NCI-H510A (cell line): ENCODE results near the gene CCDC183.
"Not testable (repeated sequence)": the region's sequence is repeated elsewhere in the genome, so short reads cannot be mapped to it uniquely, and the experiment has no call there.

Source experiments
- DNase-seq: peaks from one replicate; lab custom pipeline; 2025; lab: John Stamatoyannopoulos, UW

Gene CCDC183

DNA sequence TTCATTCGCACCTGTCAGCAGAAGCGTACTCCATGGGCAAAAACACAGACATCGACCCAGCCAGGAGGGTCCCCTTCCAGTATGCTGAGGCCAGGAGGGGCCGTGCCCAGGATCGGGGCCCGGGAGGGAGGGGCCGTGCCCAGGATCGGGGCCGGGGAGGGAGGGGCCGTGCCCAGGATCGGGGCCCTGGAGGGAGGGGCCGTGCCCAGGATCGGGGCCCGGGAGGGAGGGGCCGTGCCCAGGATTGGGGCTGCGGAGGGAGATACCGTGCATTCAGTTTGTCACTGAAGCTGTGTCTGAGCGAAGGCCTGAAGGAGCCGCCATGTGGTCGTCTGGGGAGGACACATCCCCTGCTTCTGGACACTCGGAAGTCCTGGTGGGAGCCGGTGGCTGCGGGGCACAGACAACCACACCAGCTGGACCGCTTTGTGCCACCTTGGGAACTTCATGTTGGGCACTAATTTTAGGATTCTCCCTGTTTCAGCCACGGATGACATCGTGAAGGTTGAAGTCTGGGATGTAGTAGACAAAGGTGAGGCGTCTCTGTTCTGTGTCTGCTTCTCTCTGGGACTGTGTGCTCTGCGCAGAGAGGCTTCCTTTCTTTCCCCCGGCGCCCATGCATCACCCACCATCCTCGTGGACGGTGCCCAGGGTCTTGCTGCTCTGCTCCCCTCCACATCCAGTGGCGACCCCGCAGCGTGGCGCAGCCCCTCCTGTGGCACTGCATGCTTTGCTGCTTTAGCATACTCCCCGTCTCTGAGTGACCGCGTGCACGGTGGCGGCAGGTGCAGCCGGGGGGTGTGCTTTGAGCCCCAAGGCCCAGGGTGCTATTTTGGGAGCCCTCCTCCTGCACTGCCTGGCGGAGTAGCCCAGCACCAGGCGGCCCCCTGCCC lies 29.4 kb downstream of the CCDC183 start:
- no peak for DNase-seq

DNA sequence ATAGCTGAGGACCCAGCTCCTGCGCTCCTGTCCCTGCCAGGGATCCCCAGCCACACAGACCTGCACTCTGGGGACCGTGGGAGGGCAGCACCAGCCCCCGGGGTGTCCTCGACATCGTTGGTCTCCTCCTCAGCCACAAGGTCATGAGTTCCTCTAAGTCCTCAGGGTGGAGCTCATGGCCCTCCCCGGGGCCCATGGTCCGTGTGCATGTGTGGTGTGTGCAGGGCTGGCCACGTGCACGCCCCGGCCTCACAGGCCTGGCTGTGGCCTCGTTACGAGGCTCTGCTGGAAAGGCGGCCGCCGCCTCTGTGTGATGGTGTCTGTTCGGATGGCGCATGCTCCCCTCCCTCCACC lies 30.0 kb downstream of the CCDC183 start:
- DNase-seq, result no peak

DNA sequence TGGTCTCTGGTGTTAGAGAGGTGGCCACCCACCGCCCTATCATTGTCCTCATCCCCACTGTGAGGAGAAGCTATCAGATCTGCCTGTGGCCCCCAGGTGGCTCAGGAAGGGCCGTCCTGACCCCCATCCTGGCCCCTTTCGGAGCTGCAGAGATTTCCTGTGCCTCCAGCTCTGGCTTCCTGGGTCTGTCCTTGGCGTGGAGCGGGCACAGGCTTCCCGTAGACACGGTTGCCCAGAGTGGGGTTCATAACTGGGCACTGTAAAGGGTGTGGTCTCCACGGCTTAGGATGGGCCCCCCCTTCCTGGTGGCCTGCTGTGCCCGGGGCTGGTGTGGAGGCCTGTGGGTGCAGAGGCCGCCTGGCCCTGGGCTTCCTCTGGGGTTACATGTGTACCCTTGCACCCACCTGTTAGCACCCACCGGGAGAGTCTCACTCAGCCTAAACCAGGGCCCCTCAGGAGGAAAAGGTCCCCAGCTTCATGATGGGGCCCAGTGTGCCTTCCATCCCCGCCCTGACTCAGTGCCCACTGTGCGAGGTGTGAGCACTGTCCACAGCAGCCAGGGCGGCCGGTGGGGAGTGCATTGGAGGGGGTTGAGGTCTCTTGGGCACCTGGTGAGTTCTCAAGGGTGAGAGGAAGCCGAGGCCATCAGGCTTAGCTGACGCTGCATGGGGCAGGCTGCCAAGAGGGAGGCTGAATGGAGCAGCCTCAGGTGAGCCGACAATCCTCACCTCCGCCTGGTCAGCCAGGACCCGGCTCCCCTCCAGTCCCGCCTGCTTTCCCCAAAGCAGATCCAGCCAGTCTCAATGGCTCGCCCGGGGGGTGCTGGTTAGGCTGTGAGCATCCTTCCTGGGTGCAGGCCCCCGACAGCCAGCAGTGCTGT lies 30.8 kb downstream of the CCDC183 start:
- DNase-seq, result no peak

DNA sequence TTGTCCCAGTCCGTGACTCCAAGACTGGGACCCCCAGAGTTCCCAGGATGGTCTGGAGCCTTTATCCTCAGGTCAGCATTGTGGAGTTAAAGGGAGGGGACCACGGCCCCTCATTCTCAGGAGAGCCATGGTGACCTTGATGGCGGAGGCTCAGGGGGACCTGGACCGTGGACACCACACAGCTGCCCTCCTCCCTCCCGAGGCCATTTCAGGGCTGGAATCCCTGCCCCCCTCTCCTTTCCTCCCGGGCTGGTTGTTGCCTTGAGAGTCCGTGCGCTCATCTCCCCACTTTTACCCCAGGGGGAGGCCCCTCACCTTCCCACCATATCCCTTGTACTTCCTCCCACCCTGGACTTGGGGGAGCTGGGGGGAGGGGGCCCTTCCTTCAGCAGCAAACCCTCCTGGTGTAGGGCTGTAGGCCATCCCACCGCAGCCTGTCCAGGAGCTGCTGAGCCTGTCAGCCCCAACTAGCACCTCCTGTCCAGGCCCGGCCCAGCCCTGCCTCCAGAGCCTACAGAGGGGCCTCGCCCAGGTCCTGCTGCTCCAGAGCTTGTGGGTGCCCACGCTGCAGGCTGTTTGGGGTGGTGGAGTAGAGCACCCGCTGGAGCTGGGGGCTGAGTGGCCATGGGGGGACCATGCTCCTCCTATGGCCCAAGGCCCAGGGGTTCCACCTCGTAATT lies 31.8 kb downstream of the CCDC183 start:
- no peak for DNase-seq

DNA sequence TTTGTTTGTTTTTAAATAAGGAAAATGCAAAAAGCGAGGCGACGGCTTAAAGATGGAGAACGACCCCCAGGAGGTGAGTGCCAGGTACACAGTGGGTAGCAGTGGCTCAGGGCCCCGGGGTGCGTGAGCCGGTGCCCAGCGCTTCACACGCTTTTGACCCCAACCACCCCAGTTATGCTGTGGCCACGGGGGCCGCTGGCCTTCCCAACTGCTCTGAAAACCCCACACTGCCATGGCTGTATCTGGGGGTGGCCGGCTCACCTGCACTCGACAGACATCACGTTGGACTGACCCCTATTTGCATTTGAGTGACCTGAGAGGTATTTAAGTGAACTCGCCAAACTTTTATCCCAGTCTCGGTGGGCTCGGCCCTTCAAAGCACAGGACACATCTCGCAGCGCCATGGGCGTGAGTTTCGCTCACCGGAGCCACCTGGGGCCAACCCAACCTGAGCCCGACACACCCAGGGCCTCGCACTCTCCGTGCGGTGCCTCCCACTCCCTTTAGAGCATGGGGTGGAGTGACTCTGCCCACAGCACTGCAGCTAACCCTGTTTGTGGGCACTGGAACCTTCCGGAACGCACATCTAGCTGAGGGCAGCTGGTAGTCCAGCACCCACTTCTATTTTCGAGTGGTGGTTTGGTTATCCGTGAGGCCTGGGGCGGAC lies 32.5 kb downstream of the CCDC183 start:
- no peak for DNase-seq

DNA sequence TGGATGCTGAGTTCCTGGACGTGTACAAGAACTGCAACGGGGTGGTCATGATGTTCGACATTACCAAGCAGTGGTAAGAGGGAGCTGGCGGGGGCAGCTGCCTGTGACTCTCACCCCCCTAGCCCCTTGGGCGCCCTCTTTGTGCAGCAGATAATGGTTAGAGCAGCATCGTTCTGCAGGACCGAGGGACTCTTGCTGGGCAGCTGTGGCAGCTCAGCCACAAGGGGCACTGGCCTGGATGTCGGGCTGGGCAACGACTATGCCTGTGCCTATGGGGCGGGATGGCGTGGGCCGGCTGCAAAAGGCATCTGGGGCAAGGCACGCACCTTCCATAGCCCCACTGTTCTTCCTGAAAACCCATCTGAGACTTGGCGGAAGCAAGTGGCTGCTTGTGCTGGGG lies 33.3 kb downstream of the CCDC183 start:
- no peak for DNase-seq

DNA sequence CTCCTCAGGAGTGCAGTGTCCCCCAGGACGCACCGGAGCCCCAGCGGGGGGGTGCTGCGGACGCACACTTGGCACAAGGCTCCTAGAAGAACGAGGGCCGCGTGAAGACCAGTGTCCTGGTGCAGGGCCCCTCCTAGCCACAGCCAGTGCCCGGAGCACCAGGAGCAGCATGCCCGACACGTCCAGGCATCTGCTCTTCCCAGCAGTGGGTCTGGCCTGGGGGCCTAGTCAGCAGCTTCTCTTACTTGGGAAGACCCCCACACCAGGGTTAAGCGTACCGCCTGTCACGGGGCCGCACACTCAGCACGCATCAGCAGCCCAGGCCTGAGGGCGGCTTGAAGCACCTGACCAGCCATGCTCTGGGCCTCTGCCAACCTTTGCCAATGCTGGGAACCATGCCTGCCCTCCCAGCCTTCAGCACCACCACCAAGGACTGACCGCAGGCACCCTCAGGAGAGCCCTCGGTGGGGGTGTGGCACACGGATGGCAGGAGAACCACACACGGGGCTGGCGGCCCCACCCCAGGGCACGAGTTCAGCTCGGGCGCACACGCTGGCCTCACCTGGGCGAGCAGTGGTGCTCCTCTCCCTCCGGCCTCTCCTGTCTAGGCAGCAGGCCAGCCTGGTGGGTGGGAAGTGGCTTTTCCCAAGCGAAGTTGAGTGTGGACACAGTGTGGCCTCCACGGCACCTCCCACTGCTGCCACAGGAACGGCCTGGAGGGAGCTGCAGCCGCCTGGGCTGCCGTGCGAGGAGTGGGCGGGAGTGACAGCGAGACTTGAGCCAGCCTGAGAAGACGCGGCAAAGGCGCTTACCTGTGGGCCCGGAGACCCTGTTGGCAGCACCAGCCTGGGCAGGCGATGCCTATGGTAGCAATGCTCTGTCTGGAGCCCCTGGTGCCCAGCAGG lies 34.1 kb downstream of the CCDC183 start:
- no peak for DNase-seq

DNA sequence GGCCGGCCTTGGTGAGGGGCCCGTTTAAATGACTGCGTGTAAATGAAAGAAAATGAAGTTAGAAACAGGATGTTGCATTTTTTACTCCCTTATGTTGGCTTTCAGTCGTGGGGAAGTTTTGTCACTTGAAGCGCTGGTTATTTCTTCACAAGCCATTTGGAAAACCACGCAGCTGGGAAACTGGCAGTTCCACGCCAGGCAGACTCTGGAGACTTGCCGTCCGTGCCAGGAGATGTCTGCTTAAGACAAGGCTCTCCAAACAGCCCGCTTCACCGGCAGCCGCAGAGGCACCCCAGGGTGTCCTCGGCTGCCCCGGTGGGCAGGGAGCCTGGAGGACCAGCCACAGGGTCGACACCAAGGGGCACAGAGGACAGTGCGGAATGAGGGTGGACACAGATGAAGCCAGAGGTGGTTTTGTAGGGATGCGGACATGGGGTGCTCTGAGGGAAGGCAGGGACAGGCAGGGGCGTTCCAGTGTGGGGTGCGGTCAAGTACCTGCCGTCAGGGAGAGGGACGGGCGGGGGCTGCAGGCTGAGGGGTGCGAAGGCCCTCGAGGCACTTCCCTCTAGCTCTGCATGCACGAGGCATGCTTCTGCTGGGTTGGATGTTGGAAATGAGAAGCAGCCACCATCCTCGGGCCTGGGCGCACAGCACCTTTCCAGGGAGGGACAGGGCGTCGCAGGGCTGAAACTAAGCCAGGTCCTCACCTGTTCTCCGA lies 35.0 kb downstream of the CCDC183 start:
- DNase-seq, result no peak

DNA sequence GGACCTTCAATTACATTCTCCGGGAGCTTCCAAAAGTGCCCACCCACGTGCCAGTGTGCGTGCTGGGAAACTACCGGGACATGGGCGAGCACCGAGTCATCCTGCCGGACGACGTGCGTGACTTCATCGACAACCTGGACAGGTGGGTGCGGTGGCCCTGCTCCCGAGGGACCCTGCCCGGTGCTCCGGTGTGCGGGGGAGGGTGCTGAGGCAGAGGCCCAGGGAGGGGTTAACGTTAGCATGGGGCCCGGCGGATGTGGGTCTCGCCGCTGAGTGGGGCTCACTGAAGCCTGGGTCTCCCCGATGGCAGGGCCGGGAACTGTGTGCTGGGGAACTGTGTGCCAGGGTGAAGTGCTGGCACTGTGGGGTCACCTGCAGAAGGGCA lies 35.6 kb downstream of the CCDC183 start:
- no peak for DNase-seq

DNA sequence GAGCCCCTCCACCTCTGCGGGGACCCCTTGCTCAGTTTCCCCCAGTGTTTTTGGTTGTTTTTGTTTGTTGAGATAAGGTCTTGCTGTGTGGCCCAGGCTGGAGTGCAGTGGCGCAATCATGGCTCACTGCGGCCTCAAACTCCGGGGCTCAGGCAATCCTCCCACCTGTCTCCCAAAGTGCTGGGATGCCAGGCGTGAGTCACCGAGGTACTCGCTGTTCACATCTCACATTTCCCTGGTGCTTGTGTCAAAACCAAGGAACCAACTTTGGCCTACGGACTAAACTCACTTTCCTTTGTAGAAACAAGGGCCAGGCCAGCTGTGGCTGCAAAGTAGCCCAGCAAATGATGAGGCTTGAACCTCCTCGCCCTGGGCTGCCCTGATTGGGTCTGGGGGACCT lies 36.4 kb downstream of the CCDC183 start:
- no peak for DNase-seq

DNA sequence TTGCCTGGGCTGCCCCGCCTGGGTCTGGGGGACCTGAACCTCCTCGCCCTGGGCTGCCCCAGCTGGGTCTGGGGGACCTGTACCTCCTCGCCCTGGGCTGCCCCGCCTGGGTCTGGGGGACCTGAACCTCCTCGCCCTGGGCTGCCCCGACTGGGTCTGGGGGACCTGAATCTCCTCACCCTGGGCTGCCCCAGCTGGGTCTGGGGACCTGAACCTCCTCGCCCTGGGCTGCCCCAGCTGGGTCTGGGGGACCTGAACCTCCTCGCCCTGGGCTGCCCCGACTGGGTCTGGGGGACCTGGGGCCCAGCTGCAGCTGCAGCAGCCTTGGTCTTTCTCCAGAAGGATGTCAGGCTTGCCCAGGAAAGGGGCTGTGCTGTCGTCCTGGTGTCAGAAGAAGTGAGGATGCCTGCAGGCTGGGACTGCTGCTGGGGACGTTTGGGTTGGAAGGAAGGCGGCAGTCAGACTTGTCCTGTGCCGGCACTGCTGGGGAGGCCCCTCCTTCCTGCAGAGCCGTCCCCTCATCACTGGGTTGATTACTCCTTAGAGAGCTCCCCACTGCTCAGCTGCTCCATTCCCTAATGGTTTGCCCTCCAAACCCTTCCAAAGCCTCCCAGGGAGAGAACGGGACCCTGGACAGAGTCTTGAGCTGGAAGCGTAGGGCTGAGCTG lies 37.4 kb downstream of the CCDC183 start:
- not testable (repeated sequence) for DNase-seq

DNA sequence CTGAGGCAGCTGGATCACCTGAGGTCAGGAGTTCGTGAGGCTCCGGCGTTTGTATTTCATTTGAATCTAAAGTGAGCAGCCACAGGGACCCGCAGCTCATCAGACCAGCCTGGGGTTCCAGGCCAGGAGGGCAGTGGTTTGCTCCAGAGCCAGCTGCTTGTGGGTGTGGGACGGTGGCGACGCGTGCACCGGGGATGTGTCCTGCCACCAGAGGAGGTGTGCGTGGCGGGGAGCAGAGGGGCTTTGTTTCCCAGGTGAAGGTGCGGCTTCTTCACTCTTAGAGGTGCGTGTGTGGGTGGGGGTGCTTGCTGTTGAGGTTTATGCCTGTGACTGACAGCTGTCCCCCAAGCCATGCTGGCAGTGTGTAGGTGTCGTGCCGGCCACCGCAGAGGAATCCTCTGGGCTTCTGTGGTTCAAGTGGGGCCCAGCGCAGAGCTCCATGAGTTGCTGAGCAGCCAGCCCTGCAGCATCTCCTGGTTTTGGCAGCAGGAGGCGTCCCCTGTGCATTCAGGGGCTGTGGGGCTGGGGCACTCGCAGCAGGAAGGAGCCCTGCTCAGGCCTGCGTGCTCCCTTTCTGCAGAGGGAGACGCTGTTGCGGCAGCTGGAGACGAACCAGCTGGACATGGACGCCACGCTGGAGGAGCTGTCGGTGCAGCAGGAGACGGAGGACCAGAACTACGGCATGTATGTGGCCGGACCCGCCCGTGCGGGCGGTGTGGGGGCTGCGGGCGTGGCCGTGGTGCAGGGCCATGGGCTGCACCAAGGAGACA lies 39.2 kb downstream of the CCDC183 start:
- no peak for DNase-seq

DNA sequence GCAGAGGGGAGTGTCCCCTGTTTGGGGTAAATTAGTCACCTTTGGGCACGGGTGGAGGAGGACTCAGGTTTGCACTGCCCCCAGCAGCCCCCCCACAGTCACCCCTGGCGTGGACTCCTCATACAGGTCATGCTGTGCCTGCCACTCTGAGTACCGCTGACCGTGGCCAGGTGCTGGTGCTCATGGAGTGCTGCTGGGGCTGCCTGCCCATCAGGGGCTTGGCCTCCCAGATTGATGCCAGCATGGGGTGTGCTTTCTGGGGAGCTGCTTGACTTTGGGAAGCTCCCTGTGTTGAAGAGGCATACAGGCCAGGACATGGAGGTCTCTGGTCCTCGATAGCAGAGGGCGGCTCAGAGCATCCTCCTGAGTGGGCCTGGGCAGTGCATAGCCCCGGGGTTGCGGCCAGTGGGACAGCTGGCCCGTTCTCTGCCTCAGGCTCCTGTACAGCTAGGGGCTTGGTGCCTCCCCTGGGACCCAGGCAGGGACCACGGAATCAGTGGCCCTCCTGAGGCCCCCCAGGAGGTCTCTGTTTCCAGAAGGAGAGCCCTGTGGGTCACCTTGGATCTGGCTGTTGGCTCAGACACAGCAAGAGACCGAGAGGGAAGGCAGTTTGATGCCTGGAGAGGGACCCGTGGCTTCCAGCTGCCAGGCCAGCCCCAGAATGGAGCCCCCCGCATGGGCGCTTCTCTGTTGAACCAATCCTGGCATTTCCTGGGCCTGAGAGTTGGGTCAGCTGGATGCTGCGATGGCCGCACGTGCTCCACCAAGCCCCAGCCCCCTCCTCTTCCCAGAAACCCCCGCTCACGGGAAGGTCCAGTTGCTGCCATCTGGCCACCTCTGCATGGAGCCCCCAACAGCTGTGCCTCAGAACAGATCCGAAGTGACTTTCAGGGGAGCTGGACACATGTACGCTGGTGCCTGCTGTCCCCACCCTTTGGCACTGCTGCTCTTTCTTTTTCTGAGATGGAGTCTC lies 40.1 kb downstream of the CCDC183 start:
- DNase-seq, result no peak

DNA sequence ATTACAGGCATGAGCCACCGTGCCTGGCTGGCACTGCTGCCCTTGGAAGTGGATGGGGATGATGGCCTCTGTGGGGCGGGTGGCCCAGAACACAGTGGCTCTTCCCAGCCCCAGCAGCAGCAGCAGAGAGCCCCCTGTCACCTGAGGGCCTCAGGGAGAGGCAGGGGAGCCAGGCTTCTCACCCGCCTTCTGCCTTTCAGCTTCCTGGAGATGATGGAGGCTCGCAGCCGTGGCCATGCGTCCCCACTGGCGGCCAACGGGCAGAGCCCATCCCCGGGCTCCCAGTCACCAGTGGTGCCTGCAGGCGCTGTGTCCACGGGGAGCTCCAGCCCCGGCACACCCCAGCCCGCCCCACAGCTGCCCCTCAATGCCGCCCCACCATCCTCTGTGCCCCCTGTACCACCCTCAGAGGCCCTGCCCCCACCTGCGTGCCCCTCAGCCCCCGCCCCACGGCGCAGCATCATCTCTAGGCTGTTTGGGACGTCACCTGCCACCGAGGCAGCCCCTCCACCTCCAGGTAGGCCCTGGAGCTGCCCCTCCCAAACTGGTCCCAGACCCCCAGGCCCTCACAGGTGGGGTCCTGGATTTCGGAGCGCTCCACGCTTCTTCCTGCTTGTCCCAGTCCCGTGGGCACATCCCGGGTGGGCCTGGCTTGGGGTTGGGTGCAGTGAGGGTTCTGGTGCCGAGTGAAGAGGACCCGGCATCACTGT lies 41.2 kb downstream of the CCDC183 start:
- DNase-seq, result no peak

DNA sequence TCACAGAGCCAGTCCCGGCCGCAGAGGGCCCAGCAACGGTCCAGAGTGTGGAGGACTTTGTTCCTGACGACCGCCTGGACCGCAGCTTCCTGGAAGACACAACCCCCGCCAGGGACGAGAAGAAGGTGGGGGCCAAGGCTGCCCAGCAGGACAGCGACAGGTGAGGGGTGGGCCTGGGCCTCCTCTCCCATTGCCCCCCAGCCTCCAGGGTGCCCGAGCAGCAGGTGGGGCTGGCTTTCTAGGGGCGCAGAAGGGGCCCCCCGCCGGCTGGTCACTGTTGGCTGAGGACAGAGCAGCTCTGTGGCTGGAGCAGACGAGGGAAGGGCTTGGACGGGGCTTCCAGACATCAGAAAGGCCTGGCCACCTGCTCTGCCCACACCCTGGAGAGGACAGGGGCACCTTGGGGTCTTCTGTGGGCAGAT lies 41.7 kb downstream of the CCDC183 start:
- not testable (repeated sequence) for DNase-seq

DNA sequence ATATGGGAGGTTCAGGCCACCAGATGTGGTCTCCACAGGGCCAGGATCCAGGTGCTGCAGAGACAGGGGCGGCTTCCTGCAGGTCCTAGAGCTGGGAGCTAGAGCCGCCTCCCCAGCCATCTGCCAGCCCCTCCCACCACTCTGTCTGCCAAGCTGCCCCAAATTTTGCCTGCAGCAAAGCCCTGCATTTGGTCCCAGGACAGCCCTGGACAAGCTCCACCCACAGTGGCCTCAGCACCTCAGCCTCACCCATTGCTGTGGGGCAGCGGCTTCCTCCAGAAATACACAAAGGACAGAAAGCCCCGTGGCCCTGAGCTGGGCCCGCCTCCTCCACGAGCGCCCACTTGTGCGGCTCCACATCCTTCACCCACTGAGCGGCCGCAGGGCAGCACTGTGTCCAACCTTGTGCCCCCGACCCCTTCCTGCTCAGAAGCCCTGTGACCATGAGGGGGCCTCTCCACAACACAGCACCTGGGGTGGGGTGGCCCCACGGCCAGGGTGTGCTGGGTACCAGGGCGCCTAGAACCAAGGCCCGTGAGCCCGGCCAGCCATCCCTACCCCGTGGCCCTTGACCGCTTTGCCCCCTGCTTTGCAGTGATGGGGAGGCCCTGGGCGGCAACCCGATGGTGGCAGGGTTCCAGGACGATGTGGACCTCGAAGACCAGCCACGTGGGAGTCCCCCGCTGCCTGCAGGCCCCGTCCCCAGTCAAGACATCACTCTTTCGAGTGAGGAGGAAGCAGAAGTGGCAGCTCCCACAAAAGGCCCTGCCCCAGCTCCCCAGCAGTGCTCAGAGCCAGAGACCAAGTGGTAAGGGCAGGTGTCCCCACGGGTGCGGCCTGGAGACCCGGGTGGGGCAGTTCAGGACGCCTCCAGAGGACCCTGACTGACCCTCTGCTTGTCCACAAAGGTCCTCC lies 42.4 kb downstream of the CCDC183 start:
- DNase-seq, result no peak
